CD4-positive, alpha-beta T cell treated with Interleukin-21 for 1 hour (primary cell): ENCODE data around the gene CFAP99.

Source experiments
- DNase-seq: peaks from one replicate; pipeline ENCODE4 v3.0.0-alpha.2; 2020

CFAP99 gene

DNA sequence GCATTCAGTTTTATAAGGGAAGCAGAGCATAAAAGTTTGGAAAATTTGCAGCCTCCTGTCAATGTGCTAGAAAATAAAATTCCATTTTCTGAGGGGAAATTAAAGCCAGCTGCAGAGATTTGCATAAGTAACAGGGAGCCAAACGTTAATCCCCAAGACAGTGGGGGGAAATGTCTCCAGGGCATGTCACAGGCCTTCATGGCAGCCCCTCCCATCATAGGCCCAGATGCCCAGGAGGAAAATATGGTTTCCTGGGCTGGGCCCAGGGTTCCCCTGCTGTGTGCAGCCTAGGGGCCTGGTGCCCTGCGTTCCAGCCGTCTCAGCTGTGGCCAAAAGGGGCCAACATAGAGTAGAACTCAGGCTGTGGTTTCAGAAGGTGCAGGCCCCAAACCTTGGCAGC, 59.5 kb downstream of the CFAP99 start:
- no peak for DNase-seq

DNA sequence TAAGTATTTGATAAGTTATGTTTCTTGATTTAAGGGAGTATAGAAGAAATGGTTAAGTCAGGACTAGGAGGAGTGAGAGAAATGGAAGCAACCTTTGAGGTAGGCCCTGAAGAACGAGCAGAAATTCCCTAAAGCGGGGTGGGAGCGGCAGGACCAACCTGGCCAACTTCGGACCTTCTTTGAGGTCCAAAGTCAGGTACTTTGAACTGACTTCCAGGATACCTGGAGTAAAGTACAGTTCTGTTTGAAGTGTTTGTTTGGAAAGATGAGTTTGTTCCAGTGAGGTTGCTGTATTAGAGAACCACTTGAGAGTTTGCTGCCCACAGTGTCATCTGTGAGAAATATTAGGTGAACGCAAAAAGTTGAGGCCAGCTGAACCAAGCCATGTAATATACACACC, 61.9 kb downstream of the CFAP99 start:
- no peak for DNase-seq

DNA sequence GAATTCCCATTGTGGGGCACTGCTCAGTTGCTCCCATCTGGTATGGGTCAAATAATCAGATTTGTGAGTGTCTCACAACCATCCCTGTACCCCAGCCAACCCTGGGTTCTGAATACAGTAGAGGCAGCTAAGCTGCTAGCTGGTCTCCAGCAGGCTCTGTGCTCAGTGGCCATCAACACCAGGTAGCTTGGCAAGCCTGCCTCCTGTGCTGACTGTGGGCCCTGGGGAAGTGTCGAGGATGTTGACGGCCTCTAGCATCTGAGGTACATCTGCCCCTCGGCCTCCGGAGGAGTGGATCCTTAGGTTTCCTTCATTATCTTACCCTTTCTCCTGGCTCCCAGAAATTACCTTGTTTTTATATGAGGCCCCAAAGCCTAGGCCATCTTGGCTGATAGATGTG, 63.4 kb downstream of the CFAP99 start:
- DNase-seq = no peak

DNA sequence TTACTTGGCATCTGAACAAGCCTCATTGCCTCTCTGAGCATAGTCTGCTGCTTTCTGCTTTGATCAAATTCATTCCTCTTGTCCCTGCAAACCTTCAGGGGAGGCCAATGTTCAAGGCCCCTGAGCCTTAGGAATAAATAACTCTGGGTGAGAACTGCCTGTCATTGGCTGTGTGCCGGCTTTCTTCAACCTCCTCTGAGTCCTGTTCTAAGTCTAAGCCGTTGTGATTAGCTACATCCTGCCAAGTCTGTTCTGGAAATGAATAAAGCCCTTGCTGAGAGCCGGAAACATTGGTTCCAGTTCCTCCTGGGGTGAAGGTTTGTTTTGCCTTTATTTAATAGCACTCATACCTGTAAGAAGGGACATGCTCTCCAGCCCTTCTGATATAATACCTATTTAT, 63.9 kb downstream of the CFAP99 start:
- DNase-seq = peak; percentile 13

DNA sequence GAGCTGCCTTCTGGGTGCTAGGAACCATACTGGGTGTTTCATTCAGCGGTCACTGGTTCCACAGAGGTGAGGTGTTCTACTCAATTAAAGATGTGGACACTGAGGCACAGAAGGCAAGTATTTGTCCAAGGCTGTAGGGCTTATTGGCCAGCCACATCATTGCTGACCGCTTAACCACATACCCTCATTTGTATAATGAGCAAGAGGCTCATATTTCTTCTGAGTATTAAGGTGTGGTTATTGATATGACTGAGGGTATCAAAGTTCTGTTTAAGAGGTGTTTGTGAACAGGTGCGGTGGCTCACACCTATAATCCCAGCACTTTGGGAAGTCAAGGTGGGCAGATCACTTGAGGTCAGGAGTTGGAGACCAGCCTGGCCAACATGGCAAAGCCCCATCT, 64.5 kb downstream of the CFAP99 start:
- DNase-seq = no peak

DNA sequence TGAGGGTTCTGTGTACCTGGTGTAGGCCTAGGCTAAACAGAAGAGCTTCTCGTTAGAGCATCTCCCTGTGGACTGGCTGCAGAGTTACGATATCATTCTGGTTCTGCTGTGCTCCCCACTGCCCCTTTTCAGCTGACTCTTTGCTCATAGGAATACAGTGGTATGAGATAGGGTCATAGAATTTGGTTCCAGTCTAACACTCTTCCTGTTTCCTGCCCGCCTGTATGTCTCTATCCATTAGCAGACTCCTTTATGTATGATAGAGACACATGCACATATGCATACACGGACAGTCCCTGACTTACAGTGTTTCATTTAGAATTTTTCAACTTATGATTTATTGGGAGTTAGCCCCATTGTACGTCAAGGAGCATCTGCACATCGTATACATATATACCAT, 65.4 kb downstream of the CFAP99 start:
- no peak for DNase-seq

DNA sequence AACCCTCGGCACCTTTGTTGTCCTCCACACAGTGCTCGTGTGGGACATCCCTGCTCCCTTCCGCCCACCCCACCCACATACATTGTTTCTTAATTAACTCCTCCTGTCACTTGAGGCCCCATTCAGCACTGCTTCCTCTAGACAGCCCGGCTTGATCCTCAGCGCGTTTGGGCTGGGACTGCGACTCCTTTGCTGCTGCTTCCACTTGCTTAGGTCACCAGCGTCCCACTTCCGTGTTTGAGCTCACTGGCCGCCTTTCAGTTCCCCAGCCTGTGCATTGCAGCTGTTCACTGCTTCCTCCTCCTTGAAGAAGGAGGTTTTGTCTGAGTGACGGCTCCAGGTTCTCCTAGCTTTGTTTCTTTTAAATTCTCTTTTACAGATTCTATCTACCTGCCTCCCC, 66.2 kb downstream of the CFAP99 start:
- peak; percentile 69 for DNase-seq

DNA sequence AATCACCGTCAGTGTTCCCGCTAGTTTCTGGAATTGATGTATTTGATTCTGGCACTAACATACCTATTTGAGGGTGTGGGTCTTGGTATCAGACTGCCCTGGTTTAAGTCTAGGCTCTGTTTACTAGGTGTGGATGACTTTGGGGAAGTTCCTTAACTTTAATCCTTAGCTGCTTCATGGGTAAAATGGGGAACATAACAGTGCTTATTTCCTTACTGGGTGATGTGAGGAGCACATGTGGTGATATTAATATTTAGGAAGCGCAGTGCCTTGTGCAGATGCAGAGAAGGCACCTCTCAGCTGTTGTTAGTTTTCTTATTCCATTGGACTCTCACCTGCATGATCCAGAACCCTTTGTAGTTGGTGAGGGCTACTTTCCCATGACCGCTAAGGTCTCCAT, 67.2 kb downstream of the CFAP99 start:
- DNase-seq = no peak

DNA sequence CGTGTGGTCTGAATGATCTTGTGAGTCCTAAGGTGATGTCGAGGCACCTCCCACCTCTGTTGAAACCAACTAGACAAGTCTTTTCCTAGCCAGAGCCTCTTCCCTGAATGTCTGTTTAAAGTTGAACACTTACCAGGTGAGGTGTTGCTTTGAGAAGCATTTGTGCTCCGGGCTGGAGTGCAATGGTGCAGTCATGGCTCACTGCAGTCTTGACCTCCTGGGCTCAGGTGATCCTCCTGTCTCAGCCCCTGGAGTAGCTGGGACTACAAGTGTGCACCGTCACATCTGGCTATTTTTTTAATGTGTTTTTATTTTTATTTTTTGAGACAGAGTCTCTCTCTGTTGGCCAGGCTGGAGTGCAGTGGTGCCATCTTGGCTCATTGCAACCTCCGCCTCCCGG, 68.2 kb downstream of the CFAP99 start:
- no peak for DNase-seq

DNA sequence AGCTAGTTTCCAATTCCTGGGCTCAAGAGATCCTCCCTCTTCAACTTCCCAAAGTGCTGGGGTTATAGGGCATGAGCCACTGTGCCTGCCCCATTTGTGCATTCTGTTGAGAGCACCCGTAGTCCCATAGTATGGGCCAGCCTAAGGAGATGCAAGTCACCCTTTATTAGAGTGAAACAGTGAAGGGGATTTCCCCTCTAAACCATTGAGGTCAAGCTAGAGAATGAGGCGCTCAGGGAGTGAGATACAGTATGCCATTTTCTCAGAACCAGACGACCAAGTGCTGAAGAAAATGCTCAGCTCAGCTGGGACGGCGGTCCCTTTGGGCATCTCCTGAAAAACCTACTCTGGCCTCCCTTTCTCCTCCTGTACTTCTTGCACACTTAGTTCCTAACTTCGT, 68.9 kb downstream of the CFAP99 start:
- DNase-seq = peak; percentile 15

DNA sequence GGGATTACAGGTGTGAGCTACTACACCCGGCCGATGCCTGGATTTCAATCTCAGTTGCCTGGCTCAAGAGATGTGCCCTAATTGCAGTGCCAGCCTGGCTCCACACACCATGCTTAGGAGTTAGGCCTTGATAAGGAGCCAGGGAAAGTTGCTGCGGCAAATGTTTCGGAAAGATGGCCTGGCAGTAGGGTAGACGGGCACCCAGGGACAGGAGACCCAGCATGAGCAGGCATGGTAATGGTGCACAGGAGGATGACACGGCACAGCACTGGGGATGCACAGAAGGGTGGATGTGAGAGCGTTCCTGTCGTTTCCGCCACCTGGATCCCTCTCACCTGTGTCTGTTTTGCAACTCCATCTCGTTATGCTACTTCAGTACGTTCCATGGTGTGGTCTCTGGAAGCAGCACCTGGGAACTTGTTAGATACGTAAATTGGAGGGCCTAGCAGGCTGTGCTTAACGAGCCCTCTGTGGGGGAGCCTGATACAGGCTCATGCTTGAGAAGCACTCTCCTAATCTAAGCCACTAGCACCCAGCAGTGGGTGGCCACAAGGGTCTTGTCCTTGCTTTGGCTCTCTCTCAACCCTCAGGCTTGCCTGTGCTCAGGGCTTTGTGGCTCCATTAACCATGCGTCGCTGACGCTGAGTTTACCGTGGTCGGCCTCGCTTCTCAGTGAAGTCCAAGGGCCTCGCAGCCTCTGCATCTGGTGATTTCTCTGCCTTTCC, 70.5 kb downstream of the CFAP99 start:
- no peak for DNase-seq

DNA sequence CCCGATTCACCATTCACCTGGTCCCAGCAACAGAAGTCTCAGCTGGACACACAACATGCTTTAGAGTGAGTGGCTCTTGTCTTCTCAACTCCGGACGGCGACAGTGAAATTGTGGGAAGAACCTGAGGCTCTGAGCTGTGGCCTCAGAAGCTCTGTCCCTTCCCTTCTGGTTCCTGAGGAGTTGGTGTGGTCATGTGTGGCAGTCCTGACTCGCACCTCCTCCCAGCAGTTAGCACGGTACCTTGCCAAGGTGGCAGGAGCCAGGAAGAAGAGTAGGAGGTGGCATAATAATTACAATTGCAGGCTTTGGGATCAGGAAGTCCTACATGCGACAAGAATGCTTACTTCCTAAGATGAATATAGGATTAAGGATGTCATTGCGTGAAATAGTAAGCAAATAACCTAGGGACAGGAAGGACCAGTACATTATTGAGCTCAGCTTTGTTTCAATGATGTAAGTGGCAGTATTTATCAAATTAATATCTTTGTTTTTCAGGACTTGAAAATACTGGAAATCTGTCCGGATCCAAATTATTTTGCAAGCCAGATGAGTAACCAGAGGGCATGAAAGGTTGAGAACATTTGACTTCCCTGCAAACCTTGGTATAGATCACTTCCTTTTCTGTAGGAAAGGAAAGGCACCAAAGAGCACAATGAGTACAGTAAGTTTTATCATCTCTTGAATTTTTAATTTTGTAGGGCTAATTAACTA, 71.2 kb downstream of the CFAP99 start:
- DNase-seq = no peak

DNA sequence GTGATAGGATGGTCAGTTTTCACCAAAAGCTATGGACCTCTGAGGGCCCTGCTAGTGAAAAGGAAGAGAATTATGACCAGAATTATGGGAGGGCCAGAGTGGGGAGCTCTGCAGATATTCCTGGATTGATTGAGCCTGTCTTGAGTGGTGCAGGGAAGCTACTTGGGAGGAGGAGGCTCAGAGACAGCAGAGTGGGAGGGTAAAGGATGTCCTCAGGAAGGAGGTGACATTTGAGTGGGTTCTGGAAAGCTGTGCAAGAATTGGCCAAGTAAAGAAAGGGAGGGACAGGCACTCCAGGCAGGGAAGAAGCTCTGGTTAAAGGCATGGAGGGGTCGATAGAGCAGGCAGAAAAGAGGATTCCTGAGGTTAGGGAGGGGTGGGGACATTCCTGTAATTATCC, 74.2 kb downstream of the CFAP99 start:
- DNase-seq = no peak

DNA sequence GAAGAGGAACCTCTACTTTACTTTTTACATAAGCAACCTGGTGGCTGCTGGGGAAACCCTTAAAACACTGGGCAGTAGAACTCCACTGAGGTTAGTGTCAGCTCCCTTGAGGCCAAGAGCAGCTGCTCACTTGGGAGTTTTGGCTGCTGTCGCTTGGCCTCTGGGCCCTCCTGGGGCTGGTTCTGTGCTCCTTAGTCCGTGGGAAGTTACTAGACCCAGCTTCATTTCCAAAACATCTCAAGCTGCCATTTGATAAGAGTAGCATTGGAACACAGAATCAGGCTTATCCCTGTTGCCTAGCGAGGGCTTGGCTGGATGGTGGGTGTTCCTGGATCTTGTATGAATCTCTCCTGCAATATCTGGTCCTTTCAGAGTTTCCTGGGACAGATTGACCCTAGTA, 76.2 kb downstream of the CFAP99 start:
- DNase-seq = no peak

DNA sequence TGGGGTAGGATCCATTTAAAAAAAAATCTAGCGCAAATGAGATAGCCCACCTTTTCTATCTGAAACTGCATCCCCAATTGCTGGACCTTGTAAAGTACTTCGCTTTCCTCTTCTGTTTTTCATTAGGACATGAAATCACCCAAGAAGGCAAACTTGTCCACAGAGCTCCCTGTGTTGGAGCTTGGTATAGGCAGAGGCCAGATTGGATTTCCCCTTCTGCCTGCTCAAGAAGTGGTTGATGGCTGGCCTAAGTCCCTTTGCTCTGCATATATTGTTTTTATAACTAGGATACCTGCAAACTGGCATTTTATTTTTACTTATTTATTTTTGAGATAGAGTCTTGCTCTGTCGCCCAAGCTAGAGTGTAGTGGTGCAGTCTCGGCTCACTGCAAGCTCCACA, 78.6 kb downstream of the CFAP99 start:
- DNase-seq = no peak

DNA sequence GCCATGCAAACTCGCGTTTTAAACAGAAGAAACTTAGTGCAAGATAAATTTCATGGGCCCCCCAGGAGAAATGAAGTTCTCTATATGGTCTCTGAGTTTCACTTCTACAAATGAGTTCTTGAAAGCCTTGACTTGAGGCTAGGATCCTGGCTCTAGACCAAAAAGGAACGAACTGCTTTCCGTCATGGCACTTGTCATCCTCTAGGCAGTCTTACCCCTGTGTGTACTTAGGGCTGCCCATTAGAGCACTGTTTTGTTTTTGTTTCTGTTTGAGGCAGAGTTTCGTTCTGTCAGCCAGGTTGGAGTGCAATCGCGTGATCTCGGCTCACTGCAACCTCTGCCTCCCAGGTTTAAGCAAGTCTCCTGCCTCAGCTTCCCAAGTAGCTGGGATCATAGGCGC, 79.2 kb downstream of the CFAP99 start:
- peak; percentile 14 for DNase-seq

DNA sequence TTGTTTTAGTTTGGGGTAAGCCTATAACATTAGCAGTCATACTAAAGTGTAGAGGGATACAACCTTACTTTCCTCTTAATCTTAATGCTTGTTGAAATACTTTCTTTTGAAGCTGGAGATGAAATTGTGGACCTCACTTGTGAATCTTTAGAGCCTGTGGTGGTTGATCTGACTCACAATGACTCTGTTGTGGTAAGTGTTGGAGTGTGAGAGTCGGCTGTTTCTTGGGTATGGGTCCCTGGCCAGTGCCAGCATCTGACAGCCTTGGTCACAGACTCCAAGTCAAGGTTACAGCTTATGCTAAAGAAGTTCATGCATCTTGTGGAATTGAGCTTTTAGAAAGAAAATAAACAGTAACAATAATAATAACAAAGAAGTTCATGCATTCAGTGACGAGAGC, 81.8 kb downstream of the CFAP99 start:
- no peak for DNase-seq

DNA sequence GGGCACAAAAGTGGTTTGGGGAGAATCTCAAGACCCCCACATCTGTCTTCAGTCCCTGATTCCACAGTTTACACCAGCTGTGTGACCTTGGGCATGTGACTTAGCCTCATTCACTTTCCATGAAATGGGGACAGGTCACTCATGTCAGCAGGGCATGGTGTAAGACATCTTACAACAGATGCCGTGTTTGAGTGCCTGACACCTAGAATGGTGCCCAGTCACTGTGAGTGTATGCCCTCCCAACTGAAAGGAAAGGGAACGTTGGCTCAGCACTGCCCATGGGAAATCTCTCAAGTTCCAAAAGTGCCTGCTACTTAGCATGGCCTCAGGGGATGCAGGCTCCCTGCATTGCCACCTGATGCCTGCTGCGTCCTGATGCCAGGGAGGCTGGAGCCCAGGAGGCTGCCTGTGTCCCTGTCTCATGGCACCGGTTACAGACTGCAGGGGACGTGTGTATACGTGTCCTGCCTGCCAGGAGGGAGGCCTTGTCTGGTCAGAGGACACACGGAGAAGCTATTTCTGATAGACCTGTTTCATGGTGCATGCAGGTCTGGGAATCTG, 82.4 kb downstream of the CFAP99 start:
- no peak for DNase-seq

DNA sequence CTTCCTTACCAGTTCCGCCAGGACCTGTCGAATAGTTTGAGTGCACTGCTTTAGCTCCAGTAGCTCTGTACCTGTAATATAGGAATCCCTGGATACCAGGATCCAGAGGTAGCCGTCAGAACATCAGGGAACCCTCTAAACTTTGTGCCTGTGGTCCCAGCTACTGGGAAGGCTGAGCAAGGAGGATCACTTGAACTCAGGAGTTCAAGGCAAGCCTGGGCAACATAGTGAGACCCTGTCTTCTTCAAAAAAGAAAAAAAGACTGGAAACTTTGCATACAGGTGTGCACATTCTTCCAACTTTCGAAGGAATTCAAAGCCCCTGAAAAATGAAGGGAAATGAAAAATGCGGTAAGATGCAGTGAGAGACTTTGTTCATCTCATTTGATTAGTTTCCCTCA, 85.1 kb downstream of the CFAP99 start:
- DNase-seq = no peak

DNA sequence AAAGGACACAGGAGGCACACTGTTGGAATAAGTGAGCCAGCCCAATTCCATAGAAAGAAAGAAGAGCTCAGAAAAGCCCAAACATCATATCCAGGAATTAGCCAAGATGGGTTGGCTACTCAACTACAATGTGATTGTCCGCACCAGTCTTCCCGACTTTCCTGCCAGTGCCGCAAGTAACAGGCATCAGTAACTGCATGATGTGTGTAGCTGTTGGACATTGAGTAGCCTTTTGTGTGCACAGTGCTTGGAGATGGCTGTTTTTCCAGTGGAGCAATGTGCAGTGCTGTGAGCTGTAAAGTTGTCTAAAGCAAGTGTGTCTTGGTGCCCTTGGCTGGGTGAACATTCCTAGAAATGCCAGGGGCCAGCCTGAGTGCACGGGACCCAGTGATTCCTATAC, 88.5 kb downstream of the CFAP99 start:
- no peak for DNase-seq

DNA sequence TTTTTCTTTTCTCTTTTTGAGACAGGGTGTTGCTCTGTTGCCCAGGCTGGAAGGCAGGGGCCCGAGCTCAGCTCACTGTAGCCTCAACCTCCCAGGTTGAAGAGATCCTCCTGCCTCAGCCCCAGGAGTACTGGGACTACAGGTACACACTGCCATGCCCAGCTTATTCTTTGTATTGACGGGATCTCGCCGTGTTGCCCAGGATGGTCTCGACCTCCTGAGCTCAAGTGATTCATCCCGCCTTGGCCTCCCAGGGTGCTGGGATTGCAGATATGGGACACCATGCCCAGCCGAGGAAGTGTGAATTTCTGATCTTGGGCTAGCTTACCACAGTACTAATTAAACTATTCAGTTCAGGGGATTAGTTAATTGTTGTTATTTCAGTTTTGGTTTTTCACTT, 89.1 kb downstream of the CFAP99 start:
- DNase-seq = no peak

DNA sequence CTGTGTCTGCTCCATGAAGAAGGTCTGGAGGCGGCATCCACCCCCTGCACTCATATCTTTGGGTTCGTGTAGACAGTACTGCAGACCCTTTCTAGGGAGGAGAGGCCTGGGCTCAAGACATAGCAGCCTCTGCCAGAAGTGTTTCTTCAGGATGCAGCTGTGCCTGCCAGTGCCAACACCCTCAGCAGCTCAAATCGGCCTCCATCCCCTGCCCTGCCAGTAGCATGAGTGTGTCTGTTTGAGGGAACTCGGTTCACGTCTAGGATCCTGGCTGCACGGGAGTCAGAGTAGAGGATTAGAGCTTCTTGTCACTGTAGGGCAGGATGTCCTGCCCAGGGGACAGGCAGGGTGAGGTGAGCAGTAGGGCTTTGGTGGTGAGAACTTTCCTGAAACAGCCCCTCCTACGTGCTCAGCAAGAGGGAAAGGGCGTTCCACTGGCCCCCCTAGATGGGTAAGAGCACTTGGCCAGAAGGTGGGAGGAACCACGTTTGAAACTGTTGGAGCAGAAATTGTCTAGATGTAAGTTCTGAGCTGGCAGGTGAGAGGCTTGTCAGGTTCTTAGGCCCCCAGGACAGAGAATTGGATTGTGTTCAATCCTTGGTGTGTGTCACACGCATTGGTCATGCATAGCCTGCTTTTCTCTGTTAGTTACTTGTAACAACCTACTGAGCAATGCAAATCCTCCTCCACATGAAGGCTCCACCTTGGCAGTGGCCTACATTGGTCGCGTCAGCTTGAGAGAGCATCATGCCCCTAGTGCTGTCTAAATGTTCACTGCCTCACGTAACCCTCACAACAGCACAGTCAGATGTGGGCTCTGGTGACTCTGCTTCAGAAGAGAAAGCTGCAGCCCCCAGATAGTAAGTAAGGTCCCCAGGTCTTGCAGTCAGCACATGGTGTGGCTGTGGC, 91.8 kb downstream of the CFAP99 start:
- no peak for DNase-seq

DNA sequence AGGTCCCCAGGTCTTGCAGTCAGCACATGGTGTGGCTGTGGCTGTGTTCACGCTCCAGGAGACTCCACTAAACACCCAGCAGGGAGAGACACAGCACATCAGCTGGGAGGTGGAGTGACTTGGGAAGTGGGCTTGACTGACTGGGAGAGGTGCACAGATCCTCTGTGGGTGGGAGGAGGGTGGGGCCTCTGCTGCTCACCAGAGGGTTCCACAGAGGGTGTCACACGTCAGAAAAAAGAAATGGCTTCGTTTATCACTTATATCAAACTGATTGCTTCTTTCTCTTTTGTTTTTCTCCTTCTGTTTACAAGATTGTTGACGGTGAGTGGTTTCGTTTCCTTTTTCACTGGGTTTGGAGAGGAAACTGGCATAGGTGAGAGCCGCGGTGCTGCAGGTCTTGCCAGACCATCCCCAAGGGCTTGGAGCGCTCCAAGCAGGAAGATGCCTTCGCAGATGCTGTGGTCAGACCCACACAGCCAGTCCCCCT, 92.9 kb downstream of the CFAP99 start:
- peak; percentile 18 for DNase-seq
